Spleen (tissue), 13 donors: ENCODE measurements around the gene TNRC6A. TPM values are rescaled to one million over a fixed set of nuclear protein-coding genes. Genes with fewer than 3 reads are reported as not detected.
A peak's percentile ranks its signal among the peaks of the same experiment; 100 is the strongest.

Experiments
- DNase-seq: peaks from one replicate; pipeline ENCODE4 v3.0.0-alpha.2; 2020
- H3K27ac ChIP-seq, 8 donors: fragments of 200-600 bp; sonication (generic) in 7 of 8; 1 replicate in 4 of 8; 2 replicates in 4 of 8; pipeline versions ENCODE4 v1.5.0 to v1.8.0; 2016 to 2021; ENCODE audit warnings: inconsistent platforms in 4 of 8, mild to moderate bottlenecking in 4 of 8, moderate library complexity in 1 of 8
- H3K27me3 ChIP-seq, 7 donors: fragments of 200-600 bp; sonication (generic) in 6 of 7; replicated peaks in 1 of 7; 1 replicate in 4 of 7; 2 replicates in 3 of 7; pipeline versions ENCODE4 v1.5.0 to v1.8.0; 2016 to 2021; ENCODE audit warnings: inconsistent platforms in 3 of 7, mild to moderate bottlenecking in 1 of 7
- H3K36me3 ChIP-seq, 6 donors: fragments of 200-600 bp; sonication (generic) in 5 of 6; 1 replicate in 4 of 6; 2 replicates in 2 of 6; pipeline versions ENCODE4 v1.5.0 to v1.8.0; 2016 to 2021; ENCODE audit warnings: inconsistent platforms in 2 of 6
- H3K4me1 ChIP-seq, 6 donors: fragments of 200-600 bp; sonication (generic) in 5 of 6; 1 replicate in 3 of 6; 2 replicates in 3 of 6; pipeline versions ENCODE4 v1.5.0 to v1.8.0; 2016 to 2021; ENCODE audit warnings: inconsistent platforms in 3 of 6
- H3K4me3 ChIP-seq, 8 donors: fragments of 200-600 bp; sonication (generic) in 7 of 8; 1 replicate in 4 of 8; 2 replicates in 4 of 8; pipeline versions ENCODE4 v1.5.0 to v1.8.0; 2016 to 2021; ENCODE audit warnings: inconsistent platforms in 4 of 8, mild to moderate bottlenecking in 4 of 8, moderate library complexity in 2 of 8
- H3K9me3 ChIP-seq, 8 donors: fragments of 200-600 bp; sonication (generic) in 7 of 8; 1 replicate in 4 of 8; 2 replicates in 4 of 8; pipeline versions ENCODE4 v1.5.0 to v1.8.0; 2016 to 2021; ENCODE audit warnings: inconsistent platforms in 4 of 8
- CTCF ChIP-seq, 11 experiments: fragments of 200-600 bp in 7 of 11; fragments of 450-650 bp in 4 of 11; sonication (generic) in 4 of 11; IDR thresholded peaks in 8 of 11; conservative IDR thresholded peaks in 3 of 11; 1 replicate in 7 of 11; 2 replicates in 4 of 11; pipeline versions ENCODE4 v1.4.0 to v1.8.0; 2016 to 2021; ENCODE audit warnings: antibody characterized with exemption in 11 of 11, inconsistent platforms in 4 of 11, mild to moderate bottlenecking in 1 of 11
- POLR2A ChIP-seq, 3 donors: fragments of 450-650 bp; IDR thresholded peaks; one replicate each; pipeline ENCODE4 v1.5.1; 2017; ENCODE audit warnings: antibody characterized with exemption in 3 of 3, mild to moderate bottlenecking in 1 of 3
- POLR2AphosphoS5 ChIP-seq, 3 donors: sonication (generic); formaldehyde crosslinking; IDR thresholded peaks; one replicate each; pipeline ENCODE4 v1.5.1; 2017; ENCODE audit warnings: antibody characterized with exemption in 3 of 3
- WGBS, 5 donors: extraction: QIAGEN DNeasy Blood & Tissue Kit in 3 of 5; methylation state at CpG; one replicate each; pipeline versions ENCODE4 v1.1.5 to v1.1.7; 2013 to 2018; 5-methylcytosine and 5-hydroxymethylcytosine counted together
- intact Hi-C: fragments of 100-400 bp; cut with DNase I; formaldehyde crosslinking; loops from one replicate; pipeline ENCODE4 v1.15.0; 2023; ENCODE audit warnings: low total_unique reads
- long read RNA-seq, 2 donors: transcript quantifications; one replicate each; lab custom pipeline, GENCODE V29; 2026
- polyA plus RNA-seq, 3 donors: library from polyadenylated mRNA; stranded (reverse); fragments of 200-250 nt; gene quantifications; one replicate each; pipeline ENCODE4 v1.2.1, GENCODE V29; 2013
- total RNA-seq, 7 donors: library from RNA; depleted of rRNA in 3 of 7; stranded (reverse); fragments of >200 nt in 3 of 7; fragmentation: NEBNext Ultra II Directional in 4 of 7; extraction: Animal tissue kit (Norgen Biotek cat#: 25700) in 4 of 7; gene quantifications; one replicate each; pipeline versions ENCODE4 v1.1.0 to v1.2.1, GENCODE V29; 2016 to 2021
- donor health status: healthy with polysubstance abuse.
- donor health status: DM: no; HTN: no; CAD: no; lungs with moderate emphysema.
- donor health status: DM: no; HTN: no; CAD: no.
- donor health status: Bipolar disorder and iron deficiency.
- donor health status: healthy.
- donor health status: DM: no; HTN: no; CAD: no.
- donor health status: DM: yes; HTN: yes; CAD: no.

TNRC6A gene
- total RNA-seq (10 to 100 TPM; 45.4 to 67.8 (median 66.9) TPM), polyA plus RNA-seq (10 to 100 TPM in 2 of 3 donors, 1 to 10 TPM in 1; 6.5 to 13.8 (median 13.2) TPM)
- long read RNA-seq, donor 1, partial matches to known transcripts: 18 of 22 reads
- long read RNA-seq, donor 1, other reads (novel, unspliced or antisense): 0 of 22 reads
- long read RNA-seq, donor 2, partial matches to known transcripts: 0 of 3 reads
- long read RNA-seq, donor 2, other reads (novel, unspliced or antisense): 0 of 3 reads

- no peaks in the 10 kb centered on the region for H3K27me3 ChIP-seq
- intact Hi-C loops: no loop called here
- peaks cover 0 to 23% (median 2%) of the 10 kb centered on the region in 6 donors for H3K36me3 ChIP-seq
- TF ChIP-seq POLR2AphosphoS5 (IDR thresholded peaks at IDR 0.05) (peak; percentile 86 to 88 (median 87)), CTCF (IDR thresholded peaks at IDR 0.05 in 8 of 11, conservative IDR thresholded peaks at IDR 0.05 in 3 of 11) (no peak), POLR2A (IDR thresholded peaks at IDR 0.05) (no peak)
- peaks cover 26 to 51% (median 42%) of the 10 kb centered on the region in 6 donors for H3K4me1 ChIP-seq
- WGBS, 5 donors: 0 to 1% (median 0%) methylated on average over 44 to 78 of the region's 78 CpGs
- peak within 1 kb of the TSS; percentile 91 to 97 (median 93) for H3K27ac ChIP-seq
- peak; percentile 96 for DNase-seq
- no peaks in the 10 kb centered on the region for H3K9me3 ChIP-seq
- H3K4me3 ChIP-seq: peak within 1 kb of the TSS; percentile 74 to 96 (median 89)
Observed at GRCh38 chr16:24729243-24729950, at the start of gene TNRC6A. Gene TNRC6A (plus strand): TSS chr16:24729651. CDS start chr16:24729842, 191 bp downstream.

- 54 to 67% (median 65%) methylated on average over 6 of the region's 6 CpGs for WGBS, 5 donors
Observed at GRCh38 chr16:24681793-24682192, 47.7 kb upstream of the TNRC6A start.

GRCh38 chr16:24683250-24683649 is 46.2 kb upstream of the TNRC6A start:
- no peak for TF ChIP-seq POLR2AphosphoS5 (IDR thresholded peaks at IDR 0.05)
- no peak for TF ChIP-seq CTCF (IDR thresholded peaks at IDR 0.05 in 8 of 11, conservative IDR thresholded peaks at IDR 0.05 in 3 of 11)
- no peak for TF ChIP-seq POLR2A (IDR thresholded peaks at IDR 0.05)
- Histone ChIP-seq H3K27me3 (peaks cover 0 to 4% (median 0%) of the 10 kb centered on the region in 7 donors), H3K9me3 (no peaks in the 10 kb centered on the region), H3K4me1 (no peaks in the 10 kb centered on the region), H3K4me3 (no peak overlapping the region), H3K27ac (no peak overlapping the region), H3K36me3 (no peaks in the 10 kb centered on the region)
- intact Hi-C loops: no loop called here
- no peak for DNase-seq
- WGBS, 5 donors: 82 to 96% (median 86%) methylated on average over 4 of the region's 4 CpGs

More at GRCh38 chr16:24681793-24682192, 47.7 kb upstream of the TNRC6A start:
- Histone ChIP-seq H3K27me3 (peaks cover 0 to 4% (median 0%) of the 10 kb centered on the region in 7 donors), H3K4me3 (no peak overlapping the region), H3K9me3 (no peaks in the 10 kb centered on the region), H3K4me1 (no peaks in the 10 kb centered on the region), H3K27ac (no peak overlapping the region), H3K36me3 (no peaks in the 10 kb centered on the region)
- intact Hi-C loops: no loop called here
- DNase-seq: no peak
- TF ChIP-seq POLR2A (IDR thresholded peaks at IDR 0.05): no peak
- no peak for TF ChIP-seq CTCF (IDR thresholded peaks at IDR 0.05 in 8 of 11, conservative IDR thresholded peaks at IDR 0.05 in 3 of 11)
- no peak for TF ChIP-seq POLR2AphosphoS5 (IDR thresholded peaks at IDR 0.05)

- DNase-seq: no peak
Observed at GRCh38 chr16:24683847-24684493, 45.5 kb upstream of the TNRC6A start.

More at GRCh38 chr16:24683847-24684493, 45.5 kb upstream of the TNRC6A start:
- Histone ChIP-seq H3K9me3 (no peaks in the 10 kb centered on the region), H3K36me3 (no peaks in the 10 kb centered on the region), H3K4me1 (no peaks in the 10 kb centered on the region), H3K4me3 (no peak overlapping the region), H3K27me3 (peaks cover 0 to 4% (median 0%) of the 10 kb centered on the region in 7 donors), H3K27ac (no peak overlapping the region)
- intact Hi-C loops: no loop called here
- WGBS, 5 donors: 84 to 90% (median 86%) methylated on average over 5 of the region's 5 CpGs
- no peak for TF ChIP-seq POLR2AphosphoS5 (IDR thresholded peaks at IDR 0.05)
- no peak for TF ChIP-seq POLR2A (IDR thresholded peaks at IDR 0.05)
